Forelimb muscle (tissue), 1 donor: ENCODE data around the gene NOTUM. TPM values are rescaled to one million over a fixed set of nuclear protein-coding genes. Genes with fewer than 3 reads are reported as not detected.

Experiments
- DNase-seq: peaks from one replicate; pipeline ENCODE4 v3.0.0-alpha.2; 2013; ENCODE audit warnings: low read depth
- polyA plus RNA-seq: library from polyadenylated mRNA; unstranded; fragments of 120-200 nt; gene quantifications from one replicate; pipeline ENCODE4 v1.2.1, GENCODE V29; 2013; ENCODE audit not compliant: insufficient read length

NOTUM gene
- polyA plus RNA-seq, 1 donor, result 4.9 TPM

DNA sequence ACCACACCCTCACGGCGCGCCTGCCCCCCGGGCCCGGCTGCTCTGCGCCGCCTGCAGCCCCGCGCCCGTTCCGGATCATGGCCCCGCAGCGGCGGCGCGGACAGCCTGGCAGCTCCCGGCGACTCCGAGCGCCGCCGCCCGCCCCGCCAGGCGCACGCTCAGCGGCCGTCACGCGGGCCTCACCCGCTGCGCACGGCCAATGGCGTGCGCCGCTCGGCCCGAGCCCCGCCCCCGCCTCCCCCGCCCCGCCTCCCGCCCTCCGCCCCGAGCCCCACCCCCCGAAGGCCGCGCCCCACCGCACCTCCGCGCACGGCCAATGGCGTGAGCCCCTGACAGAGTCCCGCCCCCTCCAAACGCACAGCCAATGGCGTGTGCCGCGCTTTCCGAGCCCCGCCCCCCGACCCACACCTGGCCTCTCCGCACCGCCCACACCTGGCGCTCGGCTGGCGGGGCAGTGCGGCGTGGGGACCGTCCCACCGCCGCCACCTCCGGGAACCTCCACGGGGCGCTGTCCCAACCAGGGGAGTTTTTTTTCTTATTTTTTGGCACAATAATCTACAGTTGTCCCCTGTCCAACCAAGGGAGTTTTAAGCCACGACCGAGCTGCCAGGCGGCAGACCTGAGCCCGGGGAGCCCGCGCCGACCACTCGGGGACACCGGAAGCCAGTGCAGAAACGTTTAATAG, 49.6 kb downstream of the NOTUM start, which contains the start of gene PCYT2:
TSS of gene PCYT2 (minus strand) at position 123 of the 685 bp plus-strand sequence. CDS start at position 79, 44 bp downstream.
- peak; percentile 50 for DNase-seq

DNA sequence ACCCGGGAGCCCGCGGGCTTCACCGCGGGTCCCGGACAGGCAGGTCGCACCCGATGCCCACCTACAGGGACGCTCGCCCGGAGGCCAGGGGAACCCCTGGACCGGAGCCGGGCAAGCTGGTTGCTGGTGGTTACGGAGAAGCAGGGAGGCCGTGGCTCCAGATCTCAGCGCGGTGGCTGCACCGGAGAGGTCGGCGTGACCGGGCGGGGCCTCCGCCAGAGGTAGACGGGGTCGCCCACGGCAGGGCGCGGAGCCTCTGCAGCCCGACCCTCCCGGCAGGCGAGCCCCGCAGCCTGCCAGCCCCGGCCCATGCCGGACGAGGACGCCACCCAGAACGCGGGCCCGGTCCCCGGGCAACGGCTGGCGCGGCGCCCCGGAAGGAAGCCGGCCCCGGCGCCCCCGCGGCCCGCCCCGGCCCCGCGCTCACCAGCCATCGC, 50.1 kb downstream of the NOTUM start:
- DNase-seq, result no peak

- no peak for DNase-seq
These were observed 50.8 kb downstream of the NOTUM start for GRCh38 chr17:81909966-81910839.

- no peak for DNase-seq
These were observed 51.8 kb downstream of the NOTUM start for GRCh38 chr17:81909231-81909630.

DNA sequence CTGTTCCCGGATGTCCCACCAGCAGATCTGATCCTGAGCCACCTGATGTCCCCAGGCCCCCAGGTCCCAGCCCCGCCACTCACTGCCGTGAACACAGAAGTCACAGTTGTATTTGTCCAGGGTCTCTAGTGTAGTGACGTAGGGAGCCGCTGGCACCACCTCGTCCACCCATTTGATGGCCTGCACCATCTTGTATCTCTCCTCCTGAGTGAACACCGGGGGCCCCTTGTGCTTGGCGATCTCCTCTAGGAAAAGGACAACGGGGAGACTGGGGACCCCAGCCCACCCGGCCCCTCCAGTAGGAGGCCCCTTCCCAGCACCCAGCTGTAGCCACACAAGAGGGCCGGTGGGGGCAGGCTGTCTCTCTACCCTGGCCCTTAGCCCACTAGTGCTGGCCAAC, 52.2 kb downstream of the NOTUM start:
- no peak for DNase-seq

DNA sequence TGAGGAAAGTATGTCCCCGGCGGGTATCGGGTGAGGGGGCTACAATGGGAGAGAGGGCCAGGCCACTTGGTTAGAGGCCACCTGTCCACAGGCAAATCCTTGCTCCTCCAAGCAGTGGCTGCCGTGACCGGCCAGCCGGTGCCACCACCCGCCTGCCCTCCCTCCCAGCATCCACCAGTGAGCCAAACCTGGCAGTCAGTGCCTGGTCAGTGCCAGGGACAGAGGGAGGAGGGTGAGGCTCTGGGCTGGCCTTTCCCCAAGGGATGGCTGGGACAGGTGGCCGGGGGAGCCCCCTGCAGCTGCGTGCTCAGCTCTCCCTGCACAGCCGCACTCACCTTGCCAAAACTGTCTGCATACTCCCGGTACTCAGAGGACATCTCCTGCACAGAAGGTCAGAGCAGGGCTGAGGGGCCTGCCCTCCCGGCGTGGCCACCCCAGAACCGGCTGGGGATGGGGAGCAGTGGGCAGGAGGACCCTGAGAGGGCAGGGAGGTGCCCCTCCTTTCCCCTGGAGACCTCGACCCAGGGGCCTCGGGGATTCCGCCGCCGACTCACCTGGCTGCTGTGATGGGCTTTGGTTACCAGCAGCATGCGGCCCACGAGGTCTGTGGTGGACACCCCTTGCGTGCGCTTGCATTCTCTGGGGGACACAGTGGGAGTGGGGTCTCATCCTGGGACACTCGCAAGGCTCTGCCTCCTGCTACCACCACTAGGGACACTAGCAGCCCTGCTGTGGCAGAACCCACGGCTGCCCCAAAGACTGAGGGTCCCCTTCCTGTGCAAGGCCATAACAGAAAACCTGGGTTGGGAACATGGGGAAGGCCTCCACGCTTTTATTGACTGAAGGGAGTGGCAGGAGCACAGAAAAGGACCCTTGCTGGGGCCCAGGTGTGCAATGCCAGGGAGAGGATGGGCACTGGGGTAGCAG, 53.5 kb downstream of the NOTUM start:
- DNase-seq, result no peak

DNA sequence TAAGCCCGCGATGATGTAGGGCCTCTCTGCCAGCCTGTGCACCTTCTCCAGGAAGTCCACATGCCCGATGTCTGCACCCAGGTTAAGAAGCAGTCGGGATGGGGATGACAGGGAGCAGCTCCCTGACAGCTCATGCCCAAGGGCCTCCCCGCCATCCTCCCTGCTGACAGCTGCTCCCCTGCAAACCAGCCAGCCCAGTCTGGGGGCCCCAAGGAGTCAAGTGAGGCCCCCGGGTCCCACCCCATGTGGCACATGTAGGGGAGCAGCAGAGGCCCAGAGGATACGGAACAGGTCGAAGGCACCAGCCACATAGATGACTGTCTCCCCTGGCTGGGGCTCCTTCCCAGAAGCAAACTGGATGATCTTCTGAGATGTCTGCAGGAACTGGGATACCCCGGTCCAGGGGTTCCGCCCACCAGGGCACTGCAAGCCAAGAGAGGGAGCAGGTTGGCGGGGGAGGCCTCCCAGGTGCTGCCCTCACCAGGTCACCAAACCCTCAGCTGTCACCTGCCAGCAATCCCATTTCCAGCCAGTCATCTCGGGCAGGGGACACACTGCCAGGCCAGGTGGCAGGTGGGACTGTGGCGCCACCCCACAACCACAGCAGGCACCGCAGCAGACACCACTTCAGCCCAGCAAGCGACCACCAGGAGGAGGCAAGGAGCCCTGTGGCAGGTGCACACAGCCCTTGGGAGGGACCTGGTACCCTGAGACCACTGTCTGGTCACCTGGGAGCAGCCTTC, 54.3 kb downstream of the NOTUM start:
- DNase-seq, result no peak

- DNase-seq, result no peak
These were observed 55.0 kb downstream of the NOTUM start for GRCh38 chr17:81905993-81906392.

- no peak for DNase-seq
These were observed 55.5 kb downstream of the NOTUM start for GRCh38 chr17:81905424-81905875.

GRCh38 chr17:81904600-81905423, 56.2 kb downstream of the NOTUM start:
- no peak for DNase-seq

GRCh38 chr17:81903896-81904599, 56.9 kb downstream of the NOTUM start:
- DNase-seq, result no peak

DNA sequence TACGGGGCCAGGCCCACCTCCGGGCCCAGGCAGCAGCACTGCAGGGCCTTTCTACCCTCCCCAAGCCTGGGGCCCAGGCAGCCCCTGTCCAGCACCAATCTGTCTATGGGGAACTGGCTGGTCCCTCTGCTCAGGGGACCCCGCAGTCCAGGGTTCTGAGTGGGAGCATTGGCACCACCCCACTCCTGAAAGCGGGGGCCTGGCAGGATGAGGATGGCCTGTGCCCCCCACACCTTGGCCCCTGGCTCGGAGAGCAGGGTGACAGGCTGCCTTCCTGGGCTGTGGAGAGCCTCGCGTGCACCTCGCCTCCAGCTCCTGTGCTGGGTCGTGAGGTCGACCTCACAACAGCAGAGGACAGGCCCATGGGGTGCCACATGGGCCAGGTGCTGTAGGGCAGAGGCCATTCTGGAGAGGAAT, 57.6 kb downstream of the NOTUM start:
- DNase-seq, result no peak

DNA sequence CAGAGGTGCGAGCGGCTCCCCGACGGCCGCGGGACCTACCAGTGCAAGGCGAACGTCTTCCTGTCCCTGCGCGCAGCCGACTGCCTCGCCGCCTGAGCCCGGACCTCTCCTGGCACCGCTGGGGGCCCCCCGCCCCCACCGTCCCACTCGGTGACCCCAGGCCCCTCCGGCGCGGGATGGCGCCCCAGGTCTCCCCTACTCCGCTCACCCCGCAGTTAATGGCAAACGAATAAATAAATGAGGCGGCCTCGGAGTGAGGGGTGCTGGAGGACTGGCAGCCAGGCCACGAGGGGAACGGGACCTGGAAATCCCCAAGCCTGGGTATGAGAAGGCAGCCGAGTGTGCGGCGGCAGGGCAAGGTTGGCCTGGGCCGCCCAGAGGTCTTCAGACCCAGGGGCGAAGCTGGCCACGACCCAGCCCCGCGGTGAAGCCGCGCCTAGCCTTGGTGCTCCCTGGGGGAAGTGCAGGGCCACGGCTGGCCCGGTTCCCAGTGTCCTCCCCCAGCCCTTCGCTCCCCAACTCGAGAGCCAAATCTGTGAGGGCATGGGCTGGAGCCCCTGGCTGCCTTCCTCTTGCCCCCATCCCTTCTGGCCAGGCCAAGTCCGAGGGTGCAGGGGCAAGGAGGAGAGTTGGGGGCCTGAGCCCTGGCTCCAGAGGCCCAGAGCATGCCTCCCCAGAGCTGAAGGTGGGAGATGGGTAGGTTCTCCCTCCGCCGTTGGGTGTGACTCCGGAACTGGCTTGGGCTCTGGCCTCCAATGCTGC, 58.2 kb downstream of the NOTUM start:
- DNase-seq, result no peak

Other genes with a start within 250 kb of the NOTUM start
- 3.5 TPM for gene SLC25A10, start 248.9 kb downstream of the NOTUM start, polyA plus RNA-seq
- gene GCGR, start 157.0 kb downstream of the NOTUM start, polyA plus RNA-seq, result not detected
- gene MCRIP1, start 127.9 kb downstream of the NOTUM start, polyA plus RNA-seq, result 119 TPM
- gene PPP1R27, start 126.1 kb downstream of the NOTUM start, polyA plus RNA-seq, result 90.6 TPM
- gene P4HB, start 100.7 kb downstream of the NOTUM start, polyA plus RNA-seq, result 412 TPM
- gene ARHGDIA, start 89.8 kb downstream of the NOTUM start, polyA plus RNA-seq, result 160 TPM
- 53.9 TPM for gene ALYREF, start 69.6 kb downstream of the NOTUM start, polyA plus RNA-seq
- 105 TPM for gene ANAPC11, start 69.5 kb downstream of the NOTUM start, polyA plus RNA-seq
- 0.42 TPM for gene NPB, start 58.9 kb downstream of the NOTUM start, polyA plus RNA-seq
- gene PCYT2, start 49.8 kb downstream of the NOTUM start, polyA plus RNA-seq, result 9.6 TPM
- gene SIRT7, start 43.0 kb downstream of the NOTUM start, polyA plus RNA-seq, result 7.7 TPM
- 16.3 TPM for gene MAFG, start 33.5 kb downstream of the NOTUM start, polyA plus RNA-seq
- gene PYCR1, start 23.9 kb downstream of the NOTUM start, polyA plus RNA-seq, result 59.5 TPM
- 43.6 TPM for gene MYADML2, start 14.0 kb downstream of the NOTUM start, polyA plus RNA-seq
- 22.2 TPM for gene ASPSCR1, start 16.4 kb upstream of the NOTUM start, polyA plus RNA-seq
- 28.6 TPM for gene CENPX, start 61.7 kb upstream of the NOTUM start, polyA plus RNA-seq
- 8.4 TPM for gene LRRC45, start 62.1 kb upstream of the NOTUM start, polyA plus RNA-seq
- 6.0 TPM for gene RAC3, start 70.5 kb upstream of the NOTUM start, polyA plus RNA-seq
- 32.8 TPM for gene DCXR, start 76.5 kb upstream of the NOTUM start, polyA plus RNA-seq
- gene RFNG, start 90.6 kb upstream of the NOTUM start, polyA plus RNA-seq, result 31.0 TPM
- 69.4 TPM for gene GPS1, start 90.7 kb upstream of the NOTUM start, polyA plus RNA-seq
- 60.1 TPM for gene DUS1L, start 104.6 kb upstream of the NOTUM start, polyA plus RNA-seq
- 24.6 TPM for gene FASN, start 137.0 kb upstream of the NOTUM start, polyA plus RNA-seq